ENCODE data around the gene FBXW4.

Gene FBXW4

GRCh38 chr10:101694674-101695403 lies at the start of gene FBXW4:
Gene FBXW4 (minus strand): TSS chr10:101695170. CDS start chr10:101695105, 65 bp downstream.
- DNase-seq, result no peak

- DNase-seq, result no peak
Measured at GRCh38 chr10:101744267-101744666, 49.3 kb upstream of the FBXW4 start.

- no peak for DNase-seq
Measured at GRCh38 chr10:101741938-101742337, 47.0 kb upstream of the FBXW4 start.

GRCh38 chr10:101736666-101737065 lies 41.7 kb upstream of the FBXW4 start:
- DNase-seq, result no peak

DNA sequence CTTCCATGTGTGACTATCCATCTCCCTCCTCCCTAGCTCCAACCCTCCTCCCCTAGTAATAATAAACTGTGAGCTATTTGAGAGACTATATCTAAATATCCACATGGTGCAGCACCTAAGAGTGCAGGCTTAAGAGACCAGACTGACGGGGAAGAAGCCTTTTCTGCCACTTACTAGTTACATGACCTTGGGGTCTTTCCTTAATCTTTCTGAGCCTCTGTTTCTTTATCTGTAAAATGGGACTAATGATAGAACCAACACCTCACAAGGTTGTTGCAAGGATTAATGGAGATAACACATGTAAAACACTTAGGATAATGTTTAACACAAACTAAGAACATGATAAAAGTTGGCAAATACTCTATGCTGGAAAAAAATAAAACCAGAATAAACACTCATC lies 37.1 kb upstream of the FBXW4 start:
- DNase-seq, result no peak

- no peak for DNase-seq
Measured at GRCh38 chr10:101726115-101726387, 31.1 kb upstream of the FBXW4 start.

DNA sequence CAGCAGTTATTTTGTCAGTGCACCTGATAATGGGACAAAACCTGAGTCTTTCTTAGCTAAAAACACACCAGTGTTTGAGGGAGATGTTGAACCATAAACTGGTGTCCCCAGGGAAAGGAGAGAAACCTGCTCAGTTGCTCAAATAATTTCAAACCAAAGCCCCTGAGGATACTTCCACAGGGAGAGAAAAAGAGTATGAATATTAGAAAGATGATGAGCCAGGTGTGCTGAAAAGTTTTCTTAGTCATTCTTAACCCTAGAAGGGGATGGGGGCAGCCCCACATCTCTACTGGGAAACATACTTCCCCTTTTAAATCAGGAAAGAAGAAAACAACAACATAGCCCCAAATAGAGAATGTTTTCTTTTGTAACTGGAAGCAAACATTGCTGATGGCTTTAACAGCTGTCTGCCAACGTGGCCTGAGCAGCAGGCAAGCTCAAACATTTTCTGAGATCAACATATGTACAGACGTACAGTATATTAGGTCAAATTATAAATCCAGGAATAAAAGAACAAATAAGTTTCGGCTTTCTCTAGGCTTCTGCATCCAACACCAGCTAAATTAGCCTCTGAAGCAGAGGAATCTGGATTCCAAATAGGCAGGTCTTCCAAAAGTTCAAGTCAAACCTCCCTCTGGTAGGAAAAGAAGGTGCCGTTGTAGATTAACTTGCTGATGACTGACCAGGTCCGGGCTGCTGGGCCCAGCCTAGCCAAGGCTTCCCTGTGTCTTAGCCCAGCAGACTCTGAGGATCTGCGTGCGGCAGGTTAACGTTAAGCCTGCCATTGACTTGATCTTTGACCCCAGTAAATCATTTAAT lies 30.5 kb upstream of the FBXW4 start:
- DNase-seq, result no peak

DNA sequence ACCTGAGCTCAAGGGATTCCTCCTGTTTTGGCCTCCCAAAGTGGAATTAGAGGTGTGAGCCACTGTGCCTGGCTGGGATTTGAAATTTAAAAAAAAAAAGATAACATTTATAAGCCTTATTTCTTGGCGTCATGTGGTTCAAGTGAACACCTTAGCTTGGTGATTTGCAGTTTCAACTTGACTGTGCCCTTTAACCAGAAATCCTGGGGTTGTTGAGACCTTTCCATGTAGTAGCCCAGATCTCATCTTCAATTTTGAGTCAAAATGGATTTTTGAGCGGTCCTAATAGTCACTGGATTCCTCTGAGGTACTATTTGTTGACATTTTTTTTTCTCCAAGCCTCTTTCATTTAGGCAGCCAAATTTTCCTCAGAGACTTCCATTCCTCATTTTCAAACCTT lies 29.5 kb upstream of the FBXW4 start:
- no peak for DNase-seq

DNA sequence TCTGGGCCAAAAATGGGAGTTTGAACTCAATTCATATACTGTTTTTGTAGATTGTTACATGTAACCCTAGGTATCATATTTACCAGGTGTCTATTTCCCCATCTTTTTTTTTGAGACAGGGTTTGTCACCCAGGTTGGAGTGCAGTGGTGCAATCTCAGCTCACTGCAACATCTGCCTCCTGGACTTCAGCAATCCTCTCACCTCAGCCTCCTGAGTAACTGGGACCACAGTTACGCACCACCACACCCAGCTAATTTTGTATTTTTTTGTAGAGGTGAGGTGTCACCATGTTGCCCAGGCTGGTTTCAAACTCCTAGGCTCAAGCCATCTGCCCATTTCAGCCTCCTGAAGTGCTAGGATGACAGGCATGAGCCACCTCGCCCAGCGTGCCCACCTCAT lies 28.2 kb upstream of the FBXW4 start:
- no peak for DNase-seq

GRCh38 chr10:101721806-101722205 lies 26.8 kb upstream of the FBXW4 start:
- no peak for DNase-seq

- DNase-seq, result no peak
Measured at GRCh38 chr10:101720606-101721230, 25.7 kb upstream of the FBXW4 start.

- DNase-seq, result no peak
Measured at GRCh38 chr10:101718690-101719275, 23.8 kb upstream of the FBXW4 start.

DNA sequence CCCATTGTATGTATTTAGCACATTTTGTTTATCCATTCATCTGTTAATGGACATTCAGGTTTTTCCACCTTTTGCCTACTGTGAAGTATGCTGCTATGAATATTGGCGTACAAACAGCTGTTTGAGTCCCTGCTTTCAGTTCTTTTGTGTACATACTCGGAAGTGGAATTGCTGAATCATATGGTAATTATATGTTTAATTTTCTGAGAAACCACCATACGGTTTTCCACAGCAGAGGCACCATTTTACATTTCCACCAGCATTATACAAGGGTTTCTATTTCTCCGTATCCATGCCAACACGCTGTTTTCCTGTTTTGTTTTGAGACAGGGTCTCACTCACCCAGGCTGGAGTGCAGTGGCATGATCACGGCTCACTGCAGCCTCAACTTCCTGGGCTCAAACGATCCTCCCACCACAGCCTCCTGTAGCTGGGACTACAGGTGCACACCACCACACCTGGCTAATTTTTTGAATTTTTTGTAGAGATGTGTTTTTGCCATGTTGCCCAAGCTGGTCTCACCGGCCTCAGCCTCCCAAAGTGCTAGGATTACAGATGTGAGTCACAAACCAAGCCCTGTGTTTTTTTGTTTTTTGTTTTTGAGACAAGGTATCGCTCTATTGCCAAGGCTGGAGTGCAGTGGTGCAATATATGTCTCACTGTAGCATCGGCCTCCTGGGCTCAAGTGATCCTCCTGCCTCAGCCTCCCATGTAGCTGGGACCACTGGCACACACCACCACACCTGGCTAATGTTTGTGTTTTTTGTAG lies 22.1 kb upstream of the FBXW4 start:
- DNase-seq, result peak; percentile 74

GRCh38 chr10:101712997-101713396 lies 18.0 kb upstream of the FBXW4 start:
- no peak for DNase-seq

- no peak for DNase-seq
Measured at GRCh38 chr10:101710793-101711192, 15.8 kb upstream of the FBXW4 start.

GRCh38 chr10:101710059-101710695 lies 15.2 kb upstream of the FBXW4 start:
- DNase-seq, result no peak

DNA sequence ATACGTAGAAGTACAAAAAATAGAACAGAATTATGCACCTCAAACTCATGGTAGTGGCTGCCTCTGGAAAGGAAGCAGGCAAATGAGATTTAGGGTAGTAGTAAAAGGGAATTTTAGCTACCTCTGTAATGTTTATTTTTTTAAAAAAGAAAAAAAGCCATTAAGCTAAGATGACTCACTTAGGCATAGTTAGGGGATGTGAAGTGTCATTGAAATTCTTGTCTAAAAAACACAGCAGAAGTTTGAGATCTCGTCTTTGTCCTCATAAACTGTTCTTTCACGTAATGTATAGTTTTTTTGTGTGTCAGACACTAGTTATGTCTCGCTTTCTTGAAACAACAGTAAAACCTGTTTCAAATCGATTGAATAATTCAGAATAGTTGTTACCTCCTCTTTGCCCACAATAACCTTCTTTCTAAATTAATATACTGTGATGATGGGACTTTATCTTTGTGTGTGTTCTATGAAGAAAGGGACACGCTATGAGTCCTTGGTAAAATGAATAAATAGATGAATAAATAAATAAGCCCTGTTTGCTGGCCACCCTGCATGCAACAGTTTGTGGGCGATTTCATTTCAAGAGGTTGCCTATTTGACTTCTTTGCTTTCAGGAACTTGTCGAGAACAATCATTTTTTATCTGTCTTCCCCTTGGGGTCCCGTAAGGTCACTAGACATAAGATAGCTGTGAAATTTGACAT lies 14.5 kb upstream of the FBXW4 start:
- DNase-seq, result no peak

DNA sequence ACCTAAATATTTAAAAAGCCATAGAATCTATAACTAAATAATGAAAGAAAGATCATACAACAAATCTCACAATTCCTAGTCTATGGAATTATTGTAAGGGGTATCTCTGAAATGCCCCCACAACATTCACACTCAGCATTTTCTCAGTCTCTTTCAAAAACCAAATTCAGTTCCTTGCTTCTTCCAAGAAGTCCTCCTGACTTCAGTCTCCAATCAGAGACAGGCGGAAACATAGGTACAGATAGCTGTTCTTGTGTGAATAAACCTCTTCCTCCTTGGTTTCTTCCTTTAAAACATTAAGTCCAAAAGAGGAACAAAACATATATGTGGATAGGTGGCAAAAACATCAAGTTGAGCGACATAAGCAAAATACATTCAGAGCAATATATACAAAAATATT lies 13.9 kb upstream of the FBXW4 start:
- no peak for DNase-seq

GRCh38 chr10:101708073-101708472 lies 13.1 kb upstream of the FBXW4 start:
- no peak for DNase-seq

DNA sequence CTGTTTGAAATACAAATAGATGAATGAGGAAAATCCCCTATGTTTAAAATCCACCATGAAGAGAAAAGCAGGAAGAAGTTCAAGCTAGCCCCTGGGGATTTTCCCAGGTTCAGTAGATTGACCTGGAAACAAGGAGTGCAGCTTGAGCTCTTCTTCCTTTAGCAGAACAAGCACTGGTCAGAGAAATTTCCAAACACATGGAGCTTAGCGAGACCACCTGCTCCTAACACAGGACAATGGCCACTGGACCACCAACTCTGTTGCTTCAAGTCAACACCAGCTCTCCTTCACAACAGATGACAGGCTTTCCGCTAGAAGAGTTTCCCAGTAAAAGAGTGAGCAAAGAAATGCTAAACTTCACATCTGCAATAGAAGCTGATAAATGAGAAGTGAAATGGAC lies 9.4 kb upstream of the FBXW4 start:
- no peak for DNase-seq

DNA sequence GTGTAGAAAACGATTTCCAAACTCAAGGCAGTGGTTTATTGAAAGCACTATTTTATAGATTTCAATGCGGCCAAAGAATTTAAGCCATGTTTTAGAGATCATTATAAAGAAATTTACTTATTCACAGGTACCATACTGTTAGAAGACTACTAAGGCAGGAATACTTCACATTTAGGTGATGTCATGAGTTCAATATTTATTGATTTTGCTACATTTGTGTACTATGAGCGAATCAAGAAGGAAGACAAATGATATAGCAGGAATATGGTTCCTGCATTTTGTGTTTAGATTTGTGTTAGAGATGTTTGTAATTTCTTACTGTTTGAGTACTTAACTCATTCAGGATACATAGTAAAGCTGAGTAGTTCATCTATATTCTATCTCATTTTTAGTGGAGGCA lies 1.7 kb upstream of the FBXW4 start:
- no peak for DNase-seq

DNA sequence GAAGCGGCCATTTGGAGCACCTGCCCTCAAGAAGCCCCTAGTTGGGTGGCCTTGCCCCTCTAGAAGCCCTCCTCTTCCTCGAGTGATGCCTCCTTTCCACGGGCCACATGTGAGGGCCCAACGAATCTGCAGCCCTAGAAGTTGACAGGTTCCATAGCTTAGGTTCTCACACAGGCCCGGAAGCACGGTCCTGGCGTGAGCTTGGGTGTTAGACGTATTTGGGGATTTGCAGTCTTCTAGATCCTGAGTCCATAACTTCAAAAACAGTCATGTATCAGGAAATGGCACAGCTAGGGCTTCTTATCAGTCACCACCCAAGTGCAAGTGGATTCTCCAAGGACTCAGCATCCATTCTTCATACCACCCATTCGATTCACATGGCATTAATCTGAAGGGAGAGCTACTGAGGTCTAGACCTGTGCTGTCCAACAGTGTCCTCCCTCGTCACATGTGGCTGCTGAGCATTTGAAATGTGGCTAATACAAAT lies 477 bp upstream of the FBXW4 start:
- DNase-seq, result no peak

All from NCI-H526 treated with DMSO at 0.1 percent for 48 hours (cell line).